Globus pallidus (tissue), 1 donor: ENCODE data around the gene YTHDF2.
"Not testable (repeated sequence)": the region's sequence is repeated elsewhere in the genome, so short reads cannot be mapped to it uniquely, and the experiment has no call there.

ENCODE experiments used
- DNase-seq: peaks from one replicate; pipeline ENCODE4 v3.0.0-alpha.2; 2015; ENCODE audit warnings: low spot score

The YTHDF2 gene

DNA sequence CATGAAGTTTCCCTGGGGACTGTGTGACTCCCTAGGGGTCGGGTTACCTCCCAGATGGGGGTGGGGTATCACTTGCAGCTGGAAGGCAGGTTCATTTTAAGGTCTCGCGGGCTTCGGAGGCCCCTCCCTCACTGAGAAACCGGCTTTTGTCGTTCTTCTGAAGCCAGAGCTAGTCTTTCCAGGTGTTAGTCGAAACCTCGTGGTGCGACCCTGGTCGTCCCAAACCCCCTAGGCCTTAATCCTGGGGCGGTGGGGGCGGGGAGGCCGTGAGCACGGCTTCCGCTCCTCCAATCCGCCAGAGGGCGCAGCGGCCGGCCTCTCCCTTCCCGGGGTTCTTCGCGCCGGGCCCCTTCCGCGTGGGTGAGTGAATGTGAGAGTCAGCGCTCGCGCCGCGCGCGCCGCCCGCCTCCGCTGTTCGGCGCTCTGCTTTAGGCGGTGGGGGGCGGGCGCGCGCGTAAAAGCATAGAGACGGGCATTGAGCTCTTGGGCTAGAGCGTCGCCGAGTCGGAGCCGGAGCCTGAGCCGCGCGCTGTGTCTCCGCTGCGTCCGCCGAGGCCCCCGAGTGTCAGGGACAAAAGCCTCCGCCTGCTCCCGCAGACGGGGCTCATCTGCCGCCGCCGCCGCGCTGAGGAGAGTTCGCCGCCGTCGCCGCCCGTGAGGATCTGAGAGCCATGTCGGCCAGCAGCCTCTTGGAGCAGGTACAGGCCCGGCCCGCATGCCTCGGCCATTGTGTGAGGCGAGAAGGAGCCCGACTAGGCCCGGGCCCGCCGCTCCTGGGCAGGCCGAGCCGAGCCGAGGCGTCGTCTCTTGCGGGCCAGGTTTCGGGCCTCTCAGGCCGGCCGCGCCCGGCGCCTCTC lies at the start of gene YTHDF2:
Gene YTHDF2, plus strand, starts transcription at position 491 of the 857 bp plus-strand sequence. Its CDS starts 181 bp downstream, at position 672.
- peak; percentile 95 for DNase-seq

DNA sequence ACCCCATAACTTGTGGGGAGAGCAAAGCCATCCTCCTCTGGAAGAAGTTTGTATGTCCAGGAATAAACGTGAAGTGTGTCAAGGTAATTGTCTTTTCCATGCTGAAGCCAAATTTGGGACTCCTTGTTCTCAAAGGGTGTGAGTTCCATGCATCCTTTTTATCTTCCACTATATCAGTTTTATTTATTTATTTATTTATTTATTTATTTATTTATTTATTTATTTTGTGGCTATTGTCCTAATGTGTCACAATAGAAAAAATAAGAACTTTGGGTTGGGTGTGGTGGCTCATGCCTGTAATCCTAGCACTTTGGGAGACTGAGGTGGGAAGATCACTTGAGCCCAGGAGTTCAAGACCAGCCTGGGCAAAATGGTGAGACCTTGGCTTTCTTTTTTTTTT lies 45.1 kb upstream of the YTHDF2 start:
- DNase-seq = not testable (repeated sequence)

DNA sequence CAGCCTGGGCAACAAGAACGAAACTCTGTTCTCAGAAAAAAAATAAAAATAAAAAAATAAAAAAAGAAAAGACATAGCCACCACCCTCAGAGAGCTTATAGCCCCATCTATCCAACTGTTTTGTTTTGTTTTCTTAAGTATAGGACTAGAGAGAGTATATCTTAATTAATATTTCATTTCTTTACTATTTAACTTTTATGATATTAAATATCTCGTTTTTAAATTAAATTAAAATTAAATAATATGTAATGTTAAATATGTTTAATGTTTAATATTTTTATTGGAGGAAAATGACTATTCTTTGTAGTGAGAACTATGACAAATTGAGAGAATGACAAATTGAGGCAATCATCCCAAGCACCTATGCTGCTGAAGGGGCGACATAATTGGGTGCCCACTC lies 33.1 kb upstream of the YTHDF2 start:
- no peak for DNase-seq

DNA sequence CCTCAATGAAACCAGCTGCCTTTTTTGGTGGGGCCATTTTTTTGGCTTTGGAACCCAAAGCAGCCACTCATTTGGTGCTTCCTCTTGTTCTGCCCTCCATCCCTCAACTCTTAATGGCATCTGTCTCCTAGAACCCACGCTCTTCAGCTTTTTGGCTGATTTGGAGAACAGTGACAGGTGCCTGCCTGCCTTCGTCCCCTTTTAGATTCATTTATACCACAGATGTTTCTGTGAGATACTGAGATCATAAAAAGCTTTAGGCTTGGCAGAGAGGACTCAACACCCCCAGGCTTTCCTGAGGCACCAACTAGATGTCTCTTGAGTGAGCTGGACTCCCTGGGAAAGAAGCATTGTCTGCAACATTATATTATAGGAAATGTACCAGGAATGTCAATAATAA lies 20.4 kb upstream of the YTHDF2 start:
- DNase-seq = no peak

DNA sequence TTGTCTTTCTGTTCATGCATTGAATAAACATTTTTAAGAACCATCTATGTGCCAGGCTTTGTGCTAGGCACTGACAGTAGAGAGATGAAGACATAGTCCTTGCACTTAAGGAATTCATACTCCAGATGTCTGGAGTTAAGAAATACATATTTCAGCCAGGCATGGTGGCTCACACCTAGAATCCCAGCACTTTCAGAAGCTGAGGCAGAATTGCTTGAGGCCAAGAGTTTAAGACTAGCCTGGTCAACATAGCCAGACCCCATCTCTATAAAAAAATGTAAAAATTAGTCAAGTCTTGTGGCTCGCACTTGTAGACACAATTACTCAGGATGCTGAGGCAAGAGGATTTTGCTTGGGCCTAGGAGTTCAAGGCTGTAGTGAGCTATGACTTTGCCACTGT lies 18.6 kb upstream of the YTHDF2 start:
- DNase-seq = no peak

DNA sequence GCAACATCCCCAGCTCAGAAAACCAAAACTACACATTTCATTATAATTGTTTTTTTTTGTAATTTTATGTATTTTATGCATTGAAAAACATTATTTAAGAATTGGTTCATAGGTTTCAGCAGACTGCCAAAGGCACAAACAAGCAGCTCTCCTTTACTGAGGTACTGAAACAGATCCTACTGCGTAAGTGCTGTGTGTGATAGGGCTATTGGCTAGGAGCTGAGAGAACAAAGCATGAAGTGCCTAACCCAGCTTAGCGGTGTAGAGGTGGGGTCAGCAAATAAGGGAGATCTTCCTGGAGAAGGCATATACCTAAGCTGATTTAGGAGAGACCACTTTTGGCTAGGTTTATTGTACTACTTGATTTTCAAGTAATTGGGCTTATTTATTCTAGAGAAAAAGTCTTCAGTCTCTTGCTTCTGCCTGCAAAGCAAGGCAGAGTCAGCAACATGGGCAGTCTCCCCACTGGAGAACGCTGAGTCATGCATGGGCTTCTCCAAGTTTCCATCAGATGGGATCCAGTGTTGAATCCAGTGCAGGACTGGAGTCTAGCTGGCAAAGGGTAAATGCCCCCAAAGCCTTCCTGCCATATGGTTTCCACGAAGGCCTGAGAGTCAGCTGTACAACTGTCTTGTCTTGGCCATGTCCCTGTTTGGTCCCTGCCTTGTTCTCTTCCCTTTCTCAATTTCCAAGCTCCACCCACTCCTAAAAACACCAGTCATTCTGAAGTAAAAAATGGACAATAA lies 18.0 kb upstream of the YTHDF2 start:
- DNase-seq = no peak

DNA sequence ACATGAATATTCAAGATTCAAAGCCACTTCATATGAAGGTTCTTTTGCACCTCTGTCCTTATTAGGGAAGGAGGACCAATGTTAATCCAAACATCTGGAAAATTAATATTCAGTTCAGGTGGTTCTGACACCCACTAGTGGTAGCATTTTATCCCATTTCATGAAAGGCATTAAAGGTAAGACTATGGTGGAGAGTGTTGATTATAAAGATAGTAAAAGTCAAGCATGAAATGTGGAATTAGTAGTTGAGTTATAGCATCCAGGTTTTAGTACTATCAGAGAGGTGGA lies 17.5 kb upstream of the YTHDF2 start:
- no peak for DNase-seq

DNA sequence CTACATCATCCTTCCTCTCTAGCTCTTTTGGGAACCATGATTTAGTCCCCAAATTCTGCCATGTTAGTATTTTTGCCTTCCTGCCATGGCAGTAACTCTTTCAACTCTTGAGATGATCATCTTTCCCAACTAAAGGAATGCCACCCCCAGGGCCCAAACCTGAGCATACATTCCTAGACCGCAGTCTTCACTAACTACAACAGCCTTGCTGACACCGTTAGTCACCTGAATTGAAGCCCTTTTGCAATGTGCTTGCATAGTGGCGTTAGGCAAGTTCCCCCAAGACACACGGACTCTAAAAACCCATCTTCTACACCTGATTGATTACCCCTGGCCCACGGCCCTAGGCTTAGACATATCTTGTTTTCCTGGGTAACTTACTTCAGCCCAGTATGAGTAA lies 16.4 kb upstream of the YTHDF2 start:
- DNase-seq = no peak

DNA sequence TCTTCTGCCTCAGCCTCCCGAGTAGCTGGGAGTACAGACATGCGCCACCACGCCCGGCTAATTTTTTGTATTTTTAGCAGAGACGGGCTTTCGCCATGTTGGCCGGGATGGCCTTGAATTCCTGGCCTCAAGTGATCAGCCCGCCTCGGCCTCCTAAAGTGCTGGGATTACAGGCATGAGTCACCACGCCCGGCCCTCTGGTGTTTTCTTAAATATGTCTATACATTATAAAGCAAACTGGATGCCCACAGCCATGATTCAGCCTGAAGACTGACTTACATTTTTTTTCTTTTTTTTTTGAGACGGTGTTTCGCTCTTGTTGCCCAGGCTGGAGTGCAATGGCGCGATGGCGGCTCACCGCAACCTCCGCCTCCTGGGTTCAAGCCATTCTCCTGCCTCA lies 14.8 kb upstream of the YTHDF2 start:
- DNase-seq = not testable (repeated sequence)

DNA sequence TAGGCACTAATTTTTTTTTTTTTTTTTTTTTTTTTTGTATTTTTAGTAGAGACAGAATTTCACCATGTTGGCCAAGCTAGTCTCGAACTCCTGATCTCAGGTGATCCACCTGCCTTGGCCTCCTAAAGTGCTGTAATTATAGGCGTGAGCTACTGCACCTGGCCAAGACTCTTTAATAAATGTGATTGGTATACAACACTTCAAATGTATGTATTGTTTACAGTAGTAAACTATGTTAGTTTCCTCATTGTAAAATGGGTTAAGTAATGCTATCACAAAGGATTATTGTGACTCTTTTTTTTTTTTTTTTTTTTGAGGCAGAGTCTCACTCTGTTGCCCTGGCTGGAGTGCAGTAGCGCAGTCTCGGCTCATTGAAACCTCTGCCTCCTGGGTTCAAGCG lies 11.4 kb upstream of the YTHDF2 start:
- not testable (repeated sequence) for DNase-seq

DNA sequence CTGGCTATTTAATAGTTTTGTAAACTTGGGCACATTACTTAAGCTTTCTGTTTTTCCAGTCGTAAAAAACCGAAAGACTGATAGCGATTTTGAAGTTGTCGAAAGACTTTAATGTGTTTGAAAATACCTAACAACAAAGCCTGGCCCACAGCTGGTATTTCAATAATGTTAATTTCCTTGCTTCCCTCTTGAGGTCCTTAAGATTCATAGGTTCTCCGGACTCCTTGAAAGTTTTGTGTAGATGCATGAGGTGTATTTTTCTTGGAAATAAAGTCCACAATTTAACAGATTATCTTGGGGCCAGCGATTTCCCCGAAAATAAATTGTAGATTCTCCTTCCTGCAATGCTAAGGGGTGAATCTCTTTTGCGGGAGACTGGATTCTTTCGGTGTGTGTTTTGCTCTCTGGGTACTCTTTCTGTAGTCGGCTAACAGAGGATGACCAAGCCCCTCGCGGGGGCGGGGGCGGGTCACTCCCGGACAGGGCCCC lies 735 bp upstream of the YTHDF2 start:
- DNase-seq = no peak

DNA sequence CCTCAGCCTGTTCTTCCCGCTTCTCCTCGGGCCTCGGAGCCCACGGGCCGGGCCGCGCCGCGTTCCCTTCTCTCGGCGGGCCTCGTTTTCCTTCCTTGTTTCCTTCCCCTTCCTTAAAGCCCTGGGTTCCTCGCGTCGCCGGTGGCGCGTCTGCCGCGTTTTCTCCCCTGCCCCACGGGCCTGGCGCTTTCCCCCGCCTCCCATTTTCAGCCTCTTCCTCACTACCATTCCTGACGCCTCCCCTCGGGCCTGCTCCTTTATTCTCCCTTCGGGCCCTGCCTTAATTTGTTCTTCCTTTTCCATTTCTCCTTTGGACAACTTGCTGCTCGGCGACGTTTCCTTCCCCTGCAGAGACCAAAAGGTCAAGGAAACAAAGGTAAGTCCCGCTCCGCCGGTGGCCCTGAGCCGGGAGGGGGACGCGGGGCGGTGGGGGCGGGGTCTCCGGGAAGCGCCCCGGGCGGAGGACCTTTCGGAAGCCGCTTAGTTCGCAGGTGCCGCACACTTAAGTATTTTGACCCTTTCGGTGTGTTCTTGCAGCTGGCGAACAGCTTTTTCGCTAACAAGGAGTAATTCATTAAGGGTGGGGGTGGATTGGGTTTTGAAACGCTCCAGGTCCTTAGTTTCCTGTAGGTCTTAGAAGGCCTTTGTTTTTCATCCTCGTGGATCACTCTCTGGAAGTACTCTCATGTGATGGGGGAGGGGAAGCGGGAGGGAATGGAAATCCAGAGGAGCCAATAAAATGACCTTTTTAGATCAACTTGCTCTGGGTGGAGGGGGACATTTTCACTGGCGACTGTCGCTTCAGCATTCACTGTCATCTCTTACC lies 780 bp downstream of the YTHDF2 start:
- peak; percentile 12 for DNase-seq

DNA sequence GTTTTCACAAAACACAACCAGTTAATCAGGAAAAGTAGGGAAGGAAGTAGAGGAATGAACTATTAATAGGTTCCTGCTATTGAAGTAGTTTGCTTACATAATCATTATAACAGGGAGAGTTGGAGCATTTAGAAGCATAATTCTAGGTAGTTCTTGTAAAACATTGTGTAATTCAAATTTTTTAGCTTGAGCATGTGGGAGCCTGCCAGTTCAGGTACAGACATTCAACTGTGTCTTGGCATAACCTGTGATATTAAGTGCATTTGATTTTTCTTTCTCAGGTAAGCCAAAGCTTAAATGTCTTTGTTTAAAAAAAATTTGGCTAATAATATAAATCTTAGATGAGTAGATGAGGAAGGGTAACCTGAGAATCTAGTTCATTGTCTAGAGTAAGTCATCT lies 3.4 kb downstream of the YTHDF2 start:
- no peak for DNase-seq

DNA sequence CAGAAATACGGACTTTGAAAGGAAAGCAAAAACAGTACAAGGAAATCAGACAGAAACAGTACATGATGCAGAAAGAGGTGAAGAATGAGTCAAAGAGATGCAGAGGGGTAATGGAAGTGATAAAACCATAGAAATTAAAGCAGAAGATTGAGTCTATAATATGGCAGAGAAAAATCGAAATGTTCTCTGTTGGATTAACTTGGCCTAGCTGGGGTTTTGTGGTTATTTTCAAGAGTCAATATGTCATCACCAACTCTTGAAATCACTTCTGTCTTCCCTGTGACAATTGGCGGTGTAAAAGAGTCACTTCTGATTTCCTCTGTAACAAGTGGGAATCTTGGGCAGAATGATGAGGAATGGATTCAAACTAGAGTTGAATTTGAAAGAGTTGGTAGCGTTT lies 7.4 kb downstream of the YTHDF2 start:
- no peak for DNase-seq

DNA sequence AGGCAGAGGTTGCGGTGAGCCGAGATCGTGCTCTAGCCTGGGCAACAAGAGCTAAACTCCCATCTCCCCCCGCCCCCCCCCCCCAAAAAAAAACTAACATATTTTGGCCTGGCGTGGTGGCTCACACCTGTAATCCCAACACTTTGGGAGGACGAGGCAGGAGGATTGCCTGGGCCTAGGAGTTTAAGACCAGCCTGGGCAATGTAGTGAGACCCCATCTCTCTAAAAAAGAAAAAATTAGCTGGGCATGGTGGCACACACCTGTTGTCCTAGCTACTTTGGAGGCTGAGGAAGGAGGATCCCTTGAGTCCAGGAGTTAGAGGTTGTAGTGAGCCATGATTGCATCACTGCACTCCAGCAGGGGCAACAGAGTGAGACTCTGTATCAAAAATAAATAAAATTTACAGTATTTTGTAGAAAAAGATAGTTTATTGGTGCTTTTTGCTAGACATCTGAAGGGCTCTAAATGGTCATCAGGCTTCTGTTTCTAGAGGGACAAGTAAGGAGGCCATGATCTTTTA lies 9.0 kb downstream of the YTHDF2 start:
- DNase-seq = no peak

DNA sequence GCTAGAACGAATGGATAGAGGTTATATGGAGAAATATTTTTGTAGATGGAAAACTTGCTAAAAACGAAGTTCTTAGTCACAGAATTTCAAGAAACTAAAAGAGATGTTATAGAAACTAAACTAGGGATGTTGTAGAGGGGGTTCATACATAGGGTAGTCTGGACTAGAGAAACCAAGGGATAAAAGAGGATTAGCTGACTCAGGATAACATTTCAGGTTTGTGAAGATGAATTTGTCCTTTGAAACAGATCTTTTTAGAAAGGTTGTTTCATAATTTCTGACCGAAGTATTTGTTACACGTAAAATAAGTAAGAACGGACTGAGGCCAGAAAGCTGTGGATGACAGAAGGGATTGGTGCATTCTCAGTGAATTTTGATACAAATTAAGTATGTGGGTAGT lies 13.6 kb downstream of the YTHDF2 start:
- no peak for DNase-seq

DNA sequence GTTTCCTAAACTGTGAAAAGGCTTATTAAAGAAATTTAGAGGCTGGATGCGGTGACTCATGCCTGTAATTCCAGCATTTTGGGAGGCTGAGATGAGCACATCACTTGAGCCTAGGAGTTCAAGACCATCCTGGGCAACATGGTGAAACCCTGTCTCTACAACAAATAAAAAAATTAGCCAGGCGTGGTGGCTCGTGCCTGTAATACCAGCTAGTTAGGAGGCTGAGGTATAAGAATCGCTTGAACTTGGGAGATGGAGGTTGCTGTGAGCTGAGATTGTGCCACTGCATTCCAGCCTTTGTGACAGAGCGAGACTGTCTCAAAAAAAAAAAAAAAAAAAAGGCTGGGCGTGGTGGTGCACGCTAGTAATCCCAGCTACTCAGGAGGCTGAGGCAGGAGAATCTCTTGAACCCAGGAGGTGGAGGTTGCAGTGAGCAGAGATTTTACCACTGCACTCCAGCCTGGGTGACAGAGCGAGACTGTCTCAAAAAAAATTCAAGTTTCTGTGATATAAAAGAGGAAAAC lies 14.1 kb downstream of the YTHDF2 start:
- not testable (repeated sequence) for DNase-seq

DNA sequence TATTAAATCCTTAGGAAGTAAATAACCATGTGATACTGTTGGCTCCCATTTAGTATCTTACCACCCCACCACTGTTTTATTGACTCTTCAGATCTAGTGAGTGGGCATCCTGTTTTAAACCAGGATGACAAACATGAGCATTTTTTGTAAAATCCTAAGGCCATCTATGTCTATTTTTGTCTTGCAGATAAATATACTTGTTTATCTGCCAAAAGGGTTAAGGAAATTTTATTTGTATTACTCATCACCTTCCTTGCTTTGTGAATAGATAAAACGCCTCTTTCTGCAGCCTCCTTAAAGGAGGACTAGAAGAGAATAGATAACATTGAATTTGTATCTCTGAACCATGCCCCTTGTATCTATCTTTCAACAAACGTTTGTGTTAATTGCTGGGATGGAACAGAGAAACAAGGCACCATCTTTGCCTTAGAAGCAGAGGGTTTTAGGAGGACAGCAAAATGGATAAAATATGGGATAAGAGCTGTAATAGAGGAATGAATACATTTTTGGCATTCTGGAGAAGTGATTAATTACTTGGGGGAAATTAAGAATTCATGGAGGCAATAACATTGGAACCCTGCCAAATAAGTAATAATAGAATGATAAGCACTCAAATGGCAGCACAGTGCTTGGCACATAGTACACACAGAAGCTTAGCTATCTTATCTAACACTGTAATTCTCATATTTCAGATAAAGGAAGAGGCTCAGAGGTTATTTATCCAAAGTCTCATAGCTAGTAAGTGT lies 14.7 kb downstream of the YTHDF2 start:
- no peak for DNase-seq

DNA sequence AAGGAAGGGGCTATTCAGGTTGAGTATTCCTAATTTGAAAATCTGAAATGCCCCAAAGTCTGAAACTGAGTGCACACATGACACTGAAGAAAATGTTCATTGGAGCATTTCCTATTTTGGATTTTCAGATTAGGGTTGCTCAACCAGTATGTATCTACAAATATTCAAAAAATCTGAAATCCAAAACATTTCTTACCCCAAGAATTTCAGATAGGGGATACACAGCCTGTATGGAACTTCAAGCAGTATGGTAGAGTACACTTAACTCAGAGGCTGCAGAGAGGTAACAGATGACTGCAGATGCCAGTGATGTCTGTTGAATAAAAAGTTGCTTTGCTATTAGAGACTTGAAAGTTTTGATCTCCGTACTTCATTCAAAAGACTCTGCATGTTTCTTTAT lies 19.0 kb downstream of the YTHDF2 start:
- no peak for DNase-seq

DNA sequence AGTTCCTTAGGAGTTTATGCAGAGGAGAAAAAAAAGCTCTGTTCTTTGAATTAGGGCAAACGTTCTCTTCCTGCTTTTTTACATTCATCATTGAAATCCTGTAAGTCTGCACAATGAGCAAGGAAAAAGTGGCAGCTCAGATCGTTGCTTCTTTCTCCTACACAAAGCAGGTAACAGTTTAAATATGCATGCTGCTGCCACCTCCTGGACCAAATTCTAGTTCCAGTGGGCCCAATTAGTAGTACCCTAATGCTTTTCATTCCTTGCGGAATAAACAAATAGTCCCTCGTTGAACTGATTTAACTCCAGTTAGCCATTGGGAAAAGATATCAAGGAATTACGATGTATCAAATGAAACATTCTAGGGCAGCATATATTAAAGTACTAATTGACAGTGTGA lies 20.1 kb downstream of the YTHDF2 start:
- no peak for DNase-seq

DNA sequence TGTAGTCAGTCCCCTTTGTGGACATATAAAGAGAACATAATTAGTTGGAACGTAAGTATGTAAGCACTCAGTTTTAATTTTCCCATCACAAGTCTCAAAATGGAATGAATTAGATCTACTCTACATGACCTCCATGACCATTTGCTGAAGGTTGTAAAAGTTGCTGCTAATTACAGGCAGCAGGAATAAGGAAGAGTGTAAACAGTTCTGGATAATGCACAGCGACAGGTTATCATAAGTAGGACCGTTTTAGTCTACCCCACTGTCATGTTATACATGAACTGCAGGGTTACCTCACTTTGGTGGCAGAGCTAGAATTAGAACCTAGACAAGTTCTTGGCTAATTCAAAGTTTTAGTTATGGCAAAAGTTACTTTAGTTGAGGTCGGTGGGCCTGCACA lies 21.7 kb downstream of the YTHDF2 start:
- no peak for DNase-seq
